ENCODE results near the gene DOK6. TPM values are rescaled to one million over a fixed set of nuclear protein-coding genes. Genes with fewer than 3 reads are reported as not detected.

The DOK6 gene
- total RNA-seq, 2 experiments from 2014 or later, result not detected

- POLR2A ChIA-PET, result no interaction called here
These were observed 390.0 kb downstream of the DOK6 start for GRCh38 chr18:69790649-69791048.

GRCh38 chr18:69795791-69796190 is 395.1 kb downstream of the DOK6 start:
- DNase-seq, result no peak
- Histone ChIP-seq H3K4me3 (ENCODE audit: low read length) (no peak overlapping the region), H3K9me3 (ENCODE audit: control insufficient read depth in 1 of 2, insufficient read depth in 1 of 2, low read length in 2 of 2) (no peaks in the 10 kb centered on the region), H3K4me1 (ENCODE audit: insufficient read depth, low read length) (no peaks in the 10 kb centered on the region), H3K27ac (ENCODE audit: low read depth in 1 of 2, low read length in 2 of 2) (no peak overlapping the region), H3K36me3 (ENCODE audit: insufficient read depth, low read length) (no peaks in the 10 kb centered on the region), H3K27me3 (ENCODE audit: control insufficient read depth in 1 of 2, insufficient read depth in 2 of 2, low read length in 2 of 2) (no peaks in the 10 kb centered on the region)
- intact Hi-C loops (cut with DNase I, micrococcal nuclease), result no loop called here
- ChIA-PET POLR2A (no interaction called here), CTCF (no interaction called here)
- Mint-ChIP-seq H3K27ac (no peak overlapping the region), H3K4me1 (ENCODE audit: low read depth) (no peaks in the 10 kb centered on the region), H3K4me3 (no peak overlapping the region), H3K27me3 (no peaks in the 10 kb centered on the region), H3K36me3 (ENCODE audit: low read depth) (no peaks in the 10 kb centered on the region), H3K9me3 (no peaks in the 10 kb centered on the region)
- no peak for TF ChIP-seq CTCF (IDR thresholded peaks at IDR 0.05)
- no peak for ATAC-seq (ENCODE audit: poor library complexity)

More at GRCh38 chr18:69790649-69791048, 390.0 kb downstream of the DOK6 start:
- no peak for TF ChIP-seq CTCF (IDR thresholded peaks at IDR 0.05)
- CTCF ChIA-PET, result no interaction called here
- Mint-ChIP-seq H3K27ac (no peak overlapping the region), H3K4me3 (no peak overlapping the region), H3K4me1 (ENCODE audit: low read depth) (no peaks in the 10 kb centered on the region), H3K36me3 (ENCODE audit: low read depth) (no peaks in the 10 kb centered on the region), H3K27me3 (no peaks in the 10 kb centered on the region), H3K9me3 (no peaks in the 10 kb centered on the region)
- H3K4me3 ChIP-seq (ENCODE audit: low read length), result no peak overlapping the region
- no peak for DNase-seq
- no peaks in the 10 kb centered on the region for H3K4me1 ChIP-seq (ENCODE audit: insufficient read depth, low read length)
- no peak for ATAC-seq (ENCODE audit: poor library complexity)
- H3K9me3 ChIP-seq (ENCODE audit: control insufficient read depth in 1 of 2, insufficient read depth in 1 of 2, low read length in 2 of 2), result no peaks in the 10 kb centered on the region
- no peaks in the 10 kb centered on the region for H3K36me3 ChIP-seq (ENCODE audit: insufficient read depth, low read length)
- H3K27ac ChIP-seq (ENCODE audit: low read depth in 1 of 2, low read length in 2 of 2), result no peak overlapping the region
- intact Hi-C loops (cut with DNase I, micrococcal nuclease), result no loop called here
- H3K27me3 ChIP-seq (ENCODE audit: control insufficient read depth in 1 of 2, insufficient read depth in 2 of 2, low read length in 2 of 2), result no peaks in the 10 kb centered on the region

GRCh38 chr18:69804776-69805501 is 404.3 kb downstream of the DOK6 start:
- Mint-ChIP-seq H3K4me3 (no peak overlapping the region), H3K27ac (no peak overlapping the region), H3K36me3 (ENCODE audit: low read depth) (peaks cover 30% of the 10 kb centered on the region), H3K4me1 (ENCODE audit: low read depth) (no peaks in the 10 kb centered on the region), H3K27me3 (no peaks in the 10 kb centered on the region), H3K9me3 (no peaks in the 10 kb centered on the region)
- Histone ChIP-seq H3K27ac (ENCODE audit: low read depth in 1 of 2, low read length in 2 of 2) (no peak overlapping the region), H3K9me3 (ENCODE audit: control insufficient read depth in 1 of 2, insufficient read depth in 1 of 2, low read length in 2 of 2) (no peaks in the 10 kb centered on the region), H3K4me1 (ENCODE audit: insufficient read depth, low read length) (no peaks in the 10 kb centered on the region), H3K4me3 (ENCODE audit: low read length) (no peak overlapping the region), H3K36me3 (ENCODE audit: insufficient read depth, low read length) (no peaks in the 10 kb centered on the region), H3K27me3 (ENCODE audit: control insufficient read depth in 1 of 2, insufficient read depth in 2 of 2, low read length in 2 of 2) (no peaks in the 10 kb centered on the region)
- ChIA-PET POLR2A (no interaction called here), CTCF (no interaction called here)
- no peak for ATAC-seq (ENCODE audit: poor library complexity)
- intact Hi-C loops (cut with DNase I, micrococcal nuclease), result no loop called here
- TF ChIP-seq CTCF (IDR thresholded peaks at IDR 0.05), result no peak
- DNase-seq, result no peak

Data from CD4-positive, alpha-beta T cell (primary cell).